Stimulated activated CD4-positive, alpha-beta T cell treated with anti-CD3 and anti-CD28 coated beads, Interleukin-1b, Interleukin-23, amount 100 ng/mL, for 48 hours (primary cell): ENCODE data around the gene ZCRB1.

Experiments
- DNase-seq: peaks from one replicate; pipeline ENCODE4 v3.0.0-alpha.2; 2020

The ZCRB1 gene

DNA sequence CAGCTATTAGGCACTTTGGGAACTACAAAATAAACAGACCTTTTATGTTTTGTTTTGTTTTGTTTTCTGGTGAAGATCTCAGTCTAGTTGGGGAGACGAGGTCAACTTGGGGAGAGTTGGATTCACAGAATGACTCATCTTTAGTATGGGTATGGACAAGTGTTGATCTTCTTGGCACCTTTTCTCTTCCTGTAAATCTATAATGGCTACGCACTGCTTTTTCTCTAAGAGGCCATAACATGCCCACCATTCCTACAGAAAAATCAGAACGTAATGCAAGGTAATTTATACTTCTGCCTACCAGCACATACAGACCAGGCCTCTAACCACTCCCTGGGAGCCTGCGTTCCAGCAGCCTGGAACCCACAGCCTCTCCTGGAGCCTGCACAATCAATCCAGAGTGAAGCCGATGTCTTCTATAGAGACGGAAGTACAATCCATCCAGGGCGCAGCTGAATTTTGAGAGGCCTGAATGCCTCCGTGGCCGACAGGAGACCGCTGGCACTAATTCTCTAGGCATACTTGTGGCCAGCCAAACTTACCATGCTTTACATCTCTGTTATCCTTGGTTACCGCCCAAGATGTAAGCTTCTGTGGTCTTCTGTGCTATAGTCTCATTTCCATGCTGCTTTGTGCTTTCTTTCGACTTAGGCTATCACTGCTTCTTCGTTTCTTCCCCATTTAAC lies 790 bp upstream of the ZCRB1 start:
- no peak for DNase-seq

DNA sequence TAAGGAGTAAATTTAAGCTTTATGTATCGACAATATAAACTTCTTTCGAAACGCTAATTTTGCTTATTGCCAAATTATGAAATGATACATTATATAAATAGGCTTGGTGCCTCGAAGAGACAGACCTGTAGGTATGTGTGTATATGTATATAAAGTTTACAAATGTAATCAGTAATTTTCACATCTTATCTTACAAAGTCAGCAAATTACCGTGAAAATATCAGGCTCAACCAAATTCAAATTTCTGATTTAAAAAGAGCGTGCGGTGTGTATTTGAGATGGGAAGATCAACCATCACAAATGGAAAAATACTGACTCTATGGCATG lies 605 bp downstream of the ZCRB1 start:
- DNase-seq = no peak

DNA sequence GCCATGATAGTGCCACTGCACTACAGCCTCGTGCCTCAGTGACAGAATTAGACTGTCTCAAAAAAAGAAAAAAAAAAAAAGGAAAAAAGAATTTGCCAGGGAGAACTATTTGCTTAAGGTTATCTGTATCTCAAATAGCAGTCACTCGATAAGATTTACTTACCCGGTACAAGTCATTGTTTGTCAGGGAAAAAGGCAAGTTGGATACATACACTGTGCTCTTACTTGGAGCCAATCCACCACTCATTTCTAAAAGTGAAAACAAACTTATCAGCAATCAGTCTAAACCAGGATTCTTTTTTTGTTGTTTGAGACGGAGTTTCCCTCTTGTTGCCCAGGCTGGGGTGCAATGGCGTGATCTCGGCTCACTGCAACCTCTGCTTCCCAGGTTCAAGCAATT lies 2.0 kb downstream of the ZCRB1 start:
- no peak for DNase-seq

DNA sequence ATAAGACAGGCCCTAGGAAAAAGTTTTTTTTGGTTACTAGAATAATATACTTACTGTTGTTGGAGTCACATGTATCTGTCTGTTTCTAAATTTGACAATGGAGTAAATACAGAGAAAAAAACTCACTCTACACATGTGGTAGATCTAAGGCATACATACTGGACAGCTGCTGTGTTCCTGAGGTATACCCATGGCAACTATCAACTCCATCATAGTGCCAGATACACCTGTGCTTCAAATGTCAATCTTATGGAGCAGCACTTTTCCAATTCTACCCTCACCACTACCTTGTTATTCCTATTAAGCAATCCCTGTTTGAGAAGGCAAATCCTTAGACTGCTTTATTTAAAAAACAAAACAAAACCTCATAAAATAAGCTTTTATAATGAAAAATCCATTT lies 3.3 kb downstream of the ZCRB1 start:
- DNase-seq = no peak

DNA sequence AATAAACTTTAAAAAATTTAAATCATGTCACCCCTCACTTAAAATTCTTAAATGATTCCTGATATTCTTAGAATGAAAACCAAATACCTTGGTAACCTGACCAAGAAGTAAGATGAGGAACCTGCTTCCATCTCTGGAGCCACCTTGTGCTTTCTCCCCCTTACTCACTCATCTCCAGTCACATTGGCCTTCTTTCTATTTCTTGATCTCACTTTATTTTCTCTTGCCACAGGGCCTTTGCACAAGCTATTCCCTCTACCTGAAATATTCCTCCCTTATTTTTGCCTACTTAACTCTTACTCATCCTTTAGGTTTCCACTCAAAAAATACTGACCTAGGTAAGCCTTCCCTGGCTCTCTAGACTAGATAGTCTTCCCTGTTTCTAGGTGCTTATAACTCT lies 5.1 kb downstream of the ZCRB1 start:
- DNase-seq = no peak

DNA sequence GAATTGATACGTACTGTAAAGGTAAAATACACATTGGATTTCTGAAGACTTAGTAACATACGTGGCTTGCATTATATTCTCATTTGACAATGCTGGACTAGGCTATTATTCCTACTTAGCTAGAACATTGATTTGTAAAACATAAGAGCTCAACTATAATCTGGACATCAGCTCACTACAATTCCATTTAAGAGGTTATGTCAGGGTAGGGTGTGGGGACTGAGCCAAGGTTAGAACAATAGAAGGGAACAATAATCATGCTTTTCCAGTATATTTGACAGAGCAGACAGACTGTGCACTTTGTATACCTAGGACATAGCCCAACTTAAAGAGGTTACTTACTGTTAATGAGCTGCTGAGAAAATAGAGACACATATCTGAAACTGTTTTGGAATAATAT lies 10.8 kb downstream of the ZCRB1 start:
- no peak for DNase-seq

DNA sequence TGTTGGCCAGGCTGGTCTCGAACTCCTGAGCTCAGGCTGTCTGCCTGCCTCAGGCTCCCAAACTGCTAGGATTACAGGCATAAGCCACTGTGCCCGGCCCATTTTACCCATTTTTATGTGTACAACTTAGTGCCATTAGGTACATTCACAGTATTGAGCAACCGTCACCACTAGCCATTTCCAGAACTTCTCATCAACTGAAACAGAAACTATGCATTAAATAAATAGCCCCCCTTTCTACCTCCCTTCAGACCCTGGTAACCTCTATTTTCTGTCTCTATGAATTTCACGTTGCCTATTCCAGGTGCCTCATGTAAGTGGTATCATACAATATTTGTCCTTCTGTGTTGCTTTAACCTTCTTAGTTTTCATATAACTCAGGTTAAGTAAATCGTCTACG lies 15.9 kb downstream of the ZCRB1 start:
- DNase-seq = no peak

DNA sequence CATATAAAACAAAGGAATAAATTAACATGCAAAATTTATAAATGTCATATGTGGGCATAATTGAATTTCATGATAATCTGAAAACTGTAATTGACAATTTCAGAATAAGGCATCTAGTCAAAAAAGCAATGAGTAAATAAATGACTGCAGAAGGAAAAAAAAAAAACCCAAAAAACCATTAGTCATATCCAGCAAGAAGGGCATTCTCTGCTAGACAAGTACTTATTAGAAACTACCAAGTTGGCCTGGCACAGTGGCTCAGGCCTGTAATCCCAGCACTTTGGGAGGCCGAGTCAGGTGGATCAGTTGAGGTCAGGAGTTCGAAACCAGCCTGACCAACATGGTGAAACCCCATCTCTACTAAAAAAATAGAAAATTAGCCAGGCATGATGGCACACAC lies 17.5 kb downstream of the ZCRB1 start:
- no peak for DNase-seq

DNA sequence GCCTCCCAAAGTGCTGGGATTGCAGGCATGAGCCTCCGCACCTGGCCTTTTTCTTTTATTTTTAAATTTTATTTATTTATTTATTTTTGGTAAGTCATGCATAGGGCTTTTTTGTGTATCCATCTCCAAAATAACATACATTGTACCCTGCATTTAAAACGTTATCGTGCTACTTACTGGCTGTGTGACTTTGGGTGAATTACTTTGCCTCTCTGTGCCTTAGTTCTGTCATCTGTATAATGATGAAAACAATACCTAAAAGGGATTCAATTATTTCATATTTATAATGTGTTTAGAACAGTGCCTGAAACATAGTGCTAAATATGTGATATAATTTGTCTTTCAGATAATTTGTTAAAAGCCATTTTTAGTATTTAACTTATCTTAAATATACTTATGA lies 19.6 kb downstream of the ZCRB1 start:
- DNase-seq = no peak

DNA sequence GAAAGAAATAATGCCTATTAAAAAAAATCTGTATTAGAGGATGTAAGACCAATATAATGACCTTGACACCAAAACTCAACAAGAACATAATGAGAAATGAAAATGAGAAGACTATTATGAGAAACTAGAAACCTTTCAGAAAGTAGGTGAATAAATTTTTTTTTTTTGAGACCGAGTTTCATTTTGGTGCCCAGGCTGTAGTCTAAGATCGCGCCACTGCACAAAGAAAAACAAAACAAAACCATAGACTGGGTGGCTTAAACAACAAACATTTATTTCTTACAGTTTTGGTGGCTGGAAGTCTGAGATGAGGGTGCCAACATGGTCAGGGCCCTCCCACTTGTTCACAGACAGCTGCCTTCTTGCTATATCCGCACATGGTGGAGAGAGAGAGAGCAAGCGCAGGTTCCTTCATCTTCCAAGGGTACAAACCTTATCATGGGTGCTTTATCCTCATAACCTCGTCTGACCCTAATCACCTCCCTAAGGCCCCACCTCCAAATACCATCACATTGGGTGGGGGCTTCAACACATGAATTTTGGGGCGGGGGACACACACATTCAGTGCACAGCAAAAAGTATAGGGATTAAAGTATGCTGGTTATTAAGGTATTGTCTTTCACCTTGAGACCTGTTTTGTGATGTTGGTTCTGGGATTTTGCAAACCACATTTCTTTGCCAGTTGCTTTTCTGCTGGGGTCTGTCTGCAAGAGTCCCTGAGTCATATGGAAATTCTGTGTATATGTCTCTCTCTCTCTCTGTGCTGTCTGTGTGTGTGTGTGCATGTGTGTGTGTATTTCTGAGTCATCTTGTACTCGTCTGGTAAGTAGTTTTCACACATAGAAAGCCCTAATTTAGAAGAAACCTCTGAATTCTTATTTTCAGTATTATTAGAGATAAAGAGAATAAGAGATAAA lies 26.2 kb downstream of the ZCRB1 start:
- peak; percentile 74 for DNase-seq

DNA sequence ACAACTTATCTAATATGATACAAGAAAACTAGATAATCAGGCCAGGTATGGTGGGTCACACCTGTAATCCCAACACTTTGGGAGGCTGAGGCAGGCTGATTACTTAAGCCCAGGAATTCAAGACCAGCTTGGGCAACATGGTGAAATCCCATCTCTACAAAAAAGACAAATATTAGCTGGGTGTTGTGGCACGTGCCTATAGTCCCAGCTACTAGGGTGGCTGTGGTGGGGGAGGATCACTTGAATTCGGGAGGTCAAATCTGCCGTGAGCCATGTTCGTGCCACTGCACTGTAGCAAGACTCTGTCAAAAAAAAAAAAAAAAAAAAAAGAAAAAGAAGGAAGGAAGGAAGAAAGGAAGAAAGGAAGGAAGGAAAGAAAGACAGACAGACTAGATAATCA lies 27.0 kb downstream of the ZCRB1 start:
- DNase-seq = no peak

DNA sequence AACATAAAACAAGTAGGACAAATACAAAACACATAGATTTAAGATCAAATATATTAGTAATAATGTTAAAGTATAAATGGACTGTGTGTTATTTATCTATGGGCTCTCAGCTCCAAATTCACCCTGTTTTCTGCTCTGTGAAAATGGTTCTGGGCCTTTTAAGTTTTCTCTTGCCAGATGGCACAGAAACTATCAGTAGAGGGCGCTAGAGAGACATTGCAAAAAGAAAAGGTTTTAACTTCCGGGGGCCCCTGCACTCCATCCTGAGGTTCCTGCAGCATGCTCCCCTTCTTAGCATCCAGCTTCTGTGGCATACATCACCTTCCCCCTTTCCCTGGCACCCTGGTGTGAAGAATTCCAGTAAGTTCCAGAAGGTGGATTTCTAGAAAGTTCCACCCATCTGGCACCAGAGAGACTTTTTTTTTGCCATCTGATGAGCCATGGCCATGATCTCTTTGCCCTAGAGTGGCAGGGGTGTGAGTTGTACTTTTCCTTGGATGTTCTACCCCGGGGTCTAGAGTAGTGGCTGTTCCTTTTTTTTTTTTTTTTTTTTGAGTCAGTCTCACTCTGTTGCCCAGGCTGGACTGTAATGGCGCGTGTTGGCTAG lies 29.3 kb downstream of the ZCRB1 start:
- DNase-seq = no peak

DNA sequence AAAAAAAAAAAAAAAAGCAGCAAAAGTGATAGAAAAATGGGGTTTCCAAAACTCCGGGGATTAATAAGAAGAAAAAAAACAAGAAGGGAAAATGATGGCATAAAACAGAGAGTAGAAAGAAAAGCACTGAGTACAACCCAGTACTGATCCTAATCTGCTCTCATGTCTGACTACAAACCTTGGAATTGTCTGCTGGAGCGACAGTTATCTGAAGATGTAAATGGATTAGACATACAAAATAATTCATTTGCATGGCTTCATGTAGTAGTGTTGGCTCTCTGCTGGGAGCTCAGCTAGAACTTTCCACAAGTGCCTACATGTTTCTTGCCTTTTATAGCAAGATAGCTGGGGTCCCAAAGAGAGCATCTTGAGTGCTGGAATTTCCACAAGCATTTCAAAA lies 34.2 kb downstream of the ZCRB1 start:
- DNase-seq = no peak

DNA sequence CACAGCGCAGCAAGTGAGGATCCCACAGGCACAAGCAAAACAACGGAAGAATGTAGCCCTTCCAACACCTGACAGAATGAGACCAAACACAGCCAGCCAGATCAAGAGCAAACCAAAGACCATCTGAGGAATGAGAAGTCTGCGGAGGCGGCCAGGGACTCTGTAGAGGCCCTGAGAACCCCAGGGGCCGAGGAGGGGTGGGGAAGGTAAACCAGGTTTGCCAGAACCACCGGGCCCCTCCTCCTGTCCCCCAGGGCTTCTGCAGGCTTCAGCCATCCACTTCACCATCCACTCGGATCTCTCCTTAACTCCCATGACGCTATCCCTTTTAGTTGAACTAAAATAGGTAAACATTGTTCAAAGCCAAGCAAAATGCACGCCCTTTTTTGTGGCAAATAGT lies 37.4 kb downstream of the ZCRB1 start:
- no peak for DNase-seq

DNA sequence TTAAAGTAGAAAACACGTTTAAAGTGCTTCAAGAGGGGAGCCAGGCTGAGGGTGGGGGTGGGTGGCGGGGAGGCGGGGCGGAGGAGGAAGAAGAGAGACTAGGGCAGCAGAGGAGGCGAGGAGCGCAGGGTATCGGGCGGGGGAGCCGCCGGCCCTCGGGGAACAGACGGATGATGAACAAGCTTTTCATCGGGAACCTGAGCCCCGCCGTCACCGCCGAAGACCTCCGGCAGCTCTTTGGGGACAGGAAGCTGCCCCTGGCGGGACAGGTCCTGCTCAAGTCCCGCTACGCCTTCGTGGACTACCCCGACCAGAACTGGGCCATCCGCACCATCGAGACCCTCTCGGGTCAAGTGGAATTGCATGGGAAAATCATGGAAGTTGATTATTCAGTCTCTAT lies 39.2 kb downstream of the ZCRB1 start:
- no peak for DNase-seq

DNA sequence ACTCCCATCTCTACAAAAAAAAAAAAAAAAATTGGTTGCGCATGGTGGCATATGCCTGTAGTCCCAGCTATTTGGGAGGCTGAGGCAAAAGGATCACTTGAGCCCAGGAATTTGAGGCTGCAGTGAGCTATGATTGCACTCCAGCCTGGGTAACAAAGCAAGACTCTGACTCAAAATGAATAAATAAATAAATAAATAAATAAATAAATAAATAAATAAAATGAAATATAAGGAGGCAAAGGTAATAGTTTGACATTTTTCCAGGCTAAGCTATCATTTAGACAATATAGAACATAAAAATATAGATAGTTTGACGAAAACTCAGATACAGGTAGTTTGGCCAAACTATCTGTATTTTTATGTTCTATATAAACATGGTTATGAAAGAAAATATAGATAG lies 40.5 kb downstream of the ZCRB1 start:
- DNase-seq = no peak

DNA sequence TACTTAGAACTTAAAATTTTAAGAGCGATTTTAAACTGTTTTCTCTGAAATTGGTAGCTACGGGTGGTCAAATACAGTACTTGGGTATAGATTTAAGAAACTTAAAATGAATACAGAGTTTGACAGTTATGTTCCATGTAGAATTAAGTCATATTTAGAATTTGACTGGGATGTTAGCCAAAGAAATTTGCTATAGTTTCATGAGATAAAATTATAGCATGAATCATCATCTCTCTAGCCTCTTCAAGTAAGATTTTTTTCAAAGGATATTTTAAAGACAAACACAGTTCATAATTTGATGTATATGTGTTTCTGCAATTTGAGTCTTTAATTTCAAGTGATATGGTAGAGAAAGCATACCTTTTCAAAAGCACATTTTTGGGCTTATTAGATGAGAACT lies 41.0 kb downstream of the ZCRB1 start:
- DNase-seq = no peak

DNA sequence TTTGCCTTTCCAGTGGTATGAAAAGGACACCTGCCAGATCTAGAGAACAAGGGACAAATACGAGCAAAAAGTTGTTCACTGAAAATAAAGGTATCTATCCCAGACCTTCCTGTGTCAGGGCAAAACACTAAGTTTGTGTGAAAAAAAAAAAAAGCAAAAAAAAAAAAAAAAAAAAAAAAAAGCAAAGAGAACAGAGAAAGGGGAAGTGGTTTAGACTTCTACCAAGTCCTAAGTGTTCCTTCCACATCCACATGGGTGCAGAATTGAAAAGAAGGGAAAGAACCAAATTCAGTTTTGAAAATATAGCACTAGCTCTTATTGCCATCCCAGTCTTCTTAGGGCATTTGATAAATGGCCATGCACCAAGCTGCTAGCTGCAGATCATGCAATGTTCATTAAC lies 41.7 kb downstream of the ZCRB1 start:
- DNase-seq = no peak

DNA sequence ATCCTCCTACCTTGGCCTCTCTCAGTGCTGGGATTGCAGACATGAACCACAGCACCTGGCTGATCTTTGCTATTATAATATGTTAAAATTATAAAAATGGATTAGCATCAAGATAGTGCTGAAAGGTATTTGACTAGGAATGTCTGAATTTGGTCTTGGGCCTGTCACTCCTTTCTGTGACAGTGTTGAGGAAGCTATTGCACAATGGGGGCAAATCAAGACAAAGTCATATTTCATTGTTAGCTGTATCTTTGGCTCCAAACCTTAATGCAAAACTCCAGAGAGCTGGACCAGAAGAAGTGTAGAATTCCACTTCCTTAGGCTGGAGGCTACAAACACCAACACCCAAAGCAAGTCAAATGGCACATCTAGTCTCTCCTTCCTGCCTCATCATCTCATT lies 42.2 kb downstream of the ZCRB1 start:
- no peak for DNase-seq

DNA sequence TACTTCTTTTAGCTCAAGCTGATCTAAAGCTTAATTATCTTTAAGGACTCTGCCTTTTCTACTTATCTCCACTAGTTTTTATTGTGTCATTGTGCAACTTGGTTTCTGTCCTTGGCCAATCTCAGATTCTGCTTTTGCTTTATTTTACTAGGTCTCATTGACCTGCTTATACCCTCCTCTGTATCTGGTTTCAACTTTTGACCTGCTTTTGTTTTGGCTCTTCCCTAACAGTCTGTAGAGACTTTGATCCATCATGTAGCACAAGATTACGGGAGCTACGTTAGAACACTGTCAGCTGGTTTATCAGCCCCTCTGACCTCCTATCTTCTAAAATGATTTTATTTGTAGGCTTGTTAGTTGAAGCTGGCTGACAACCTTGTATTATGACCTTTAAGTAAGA lies 43.6 kb downstream of the ZCRB1 start:
- no peak for DNase-seq

DNA sequence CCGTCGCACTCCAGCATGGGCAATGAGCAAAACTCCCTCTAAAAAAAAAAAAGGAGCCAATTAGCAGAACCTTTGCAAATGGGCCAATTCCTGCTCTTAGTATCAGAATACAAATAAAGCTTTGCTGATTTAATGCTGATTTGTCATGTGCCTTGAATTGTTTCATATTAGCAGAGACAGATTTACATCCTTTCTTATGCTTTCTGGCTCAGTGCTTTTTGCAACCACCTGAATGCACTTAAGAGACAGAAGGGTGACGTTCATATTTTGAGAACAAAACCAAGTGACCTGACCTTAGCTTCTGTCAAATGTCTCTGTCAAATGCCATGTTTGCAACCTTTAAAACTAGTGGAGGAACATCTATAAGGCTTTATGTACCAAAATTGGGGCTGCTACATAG lies 44.0 kb downstream of the ZCRB1 start:
- DNase-seq = no peak

DNA sequence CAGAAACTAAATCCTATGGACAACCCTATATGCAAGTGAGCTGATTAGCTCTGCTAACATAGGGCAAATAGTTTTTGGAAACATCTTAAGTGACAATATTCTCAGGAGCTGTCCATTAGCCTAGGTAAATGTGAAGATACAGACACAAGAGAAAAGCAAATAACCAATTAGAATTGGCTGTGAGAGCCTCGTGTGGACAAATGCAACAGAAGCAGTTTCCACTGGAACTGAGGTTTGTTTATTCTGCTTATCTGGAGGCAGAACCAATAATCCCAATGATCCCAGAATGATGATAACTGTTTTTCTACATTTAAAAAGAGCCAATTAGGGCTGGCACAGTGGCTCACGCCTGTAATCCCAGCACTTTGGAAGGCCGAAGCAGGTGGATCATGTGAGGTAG lies 44.6 kb downstream of the ZCRB1 start:
- DNase-seq = no peak

DNA sequence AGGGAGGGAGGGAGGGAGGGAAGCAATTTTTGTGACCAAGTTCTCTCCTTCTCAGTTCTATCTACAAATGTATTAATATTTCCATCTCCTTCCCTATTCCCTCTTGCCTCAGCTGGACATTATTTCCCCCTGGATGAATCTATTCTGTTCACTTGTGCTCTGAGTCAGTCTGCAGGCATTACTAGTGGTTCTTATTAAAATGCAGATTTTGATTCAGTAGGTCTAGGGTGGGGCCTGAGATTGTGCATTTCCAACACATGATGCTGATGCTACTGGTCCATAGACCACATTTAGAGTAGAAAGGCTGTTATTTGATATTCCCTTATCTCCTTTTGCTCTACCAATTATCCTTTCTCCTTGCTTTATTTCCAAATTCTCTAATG lies 47.8 kb downstream of the ZCRB1 start:
- no peak for DNase-seq

DNA sequence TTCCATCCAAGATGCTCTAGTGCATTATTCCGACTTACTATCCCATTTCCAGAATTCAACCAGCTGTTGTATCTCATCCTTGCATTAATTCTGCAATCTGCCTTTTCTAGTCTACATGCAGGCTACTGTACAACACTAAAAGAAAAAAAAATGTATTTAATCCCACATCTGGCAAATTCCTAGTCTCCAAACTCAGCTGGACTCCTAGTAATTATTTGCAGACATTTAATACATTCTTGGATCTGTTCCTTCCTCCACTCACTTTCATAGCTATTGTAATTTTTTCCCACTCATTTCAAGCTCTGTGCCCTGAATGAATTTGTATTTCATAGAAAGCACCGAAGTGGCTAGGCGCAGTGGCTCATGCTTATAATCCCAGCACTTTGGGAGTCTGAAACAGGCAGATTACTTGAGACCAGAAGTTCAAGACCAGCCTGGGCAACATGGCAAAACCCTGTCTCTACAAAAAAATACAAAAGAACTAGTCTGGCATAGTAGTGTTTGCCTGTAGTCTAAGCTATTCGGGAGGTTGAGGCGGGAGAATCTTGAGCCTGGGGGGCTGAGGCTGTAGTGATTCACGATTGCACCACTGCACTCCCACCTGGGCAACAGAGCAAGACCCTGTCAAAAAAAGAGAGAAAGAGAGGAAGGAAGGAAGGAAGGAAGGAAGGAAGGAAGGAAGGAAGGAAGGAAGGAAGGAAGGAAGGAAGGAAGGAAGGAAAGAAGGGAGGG lies 48.3 kb downstream of the ZCRB1 start:
- no peak for DNase-seq
